HG02852 (cell line): ENCODE measurements around the gene PIPOX.

Experiments used
- ATAC-seq: cut with Tn5 transposase; IDR thresholded peaks from one replicate; pipeline ENCODE4 v1.9.1; 2021; ENCODE audit warnings: mild to moderate bottlenecking, moderate library complexity; ENCODE audit not compliant: unreplicated experiment

PIPOX gene, protein sequence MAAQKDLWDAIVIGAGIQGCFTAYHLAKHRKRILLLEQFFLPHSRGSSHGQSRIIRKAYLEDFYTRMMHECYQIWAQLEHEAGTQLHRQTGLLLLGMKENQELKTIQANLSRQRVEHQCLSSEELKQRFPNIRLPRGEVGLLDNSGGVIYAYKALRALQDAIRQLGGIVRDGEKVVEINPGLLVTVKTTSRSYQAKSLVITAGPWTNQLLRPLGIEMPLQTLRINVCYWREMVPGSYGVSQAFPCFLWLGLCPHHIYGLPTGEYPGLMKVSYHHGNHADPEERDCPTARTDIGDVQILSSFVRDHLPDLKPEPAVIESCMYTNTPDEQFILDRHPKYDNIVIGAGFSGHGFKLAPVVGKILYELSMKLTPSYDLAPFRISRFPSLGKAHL

DNA sequence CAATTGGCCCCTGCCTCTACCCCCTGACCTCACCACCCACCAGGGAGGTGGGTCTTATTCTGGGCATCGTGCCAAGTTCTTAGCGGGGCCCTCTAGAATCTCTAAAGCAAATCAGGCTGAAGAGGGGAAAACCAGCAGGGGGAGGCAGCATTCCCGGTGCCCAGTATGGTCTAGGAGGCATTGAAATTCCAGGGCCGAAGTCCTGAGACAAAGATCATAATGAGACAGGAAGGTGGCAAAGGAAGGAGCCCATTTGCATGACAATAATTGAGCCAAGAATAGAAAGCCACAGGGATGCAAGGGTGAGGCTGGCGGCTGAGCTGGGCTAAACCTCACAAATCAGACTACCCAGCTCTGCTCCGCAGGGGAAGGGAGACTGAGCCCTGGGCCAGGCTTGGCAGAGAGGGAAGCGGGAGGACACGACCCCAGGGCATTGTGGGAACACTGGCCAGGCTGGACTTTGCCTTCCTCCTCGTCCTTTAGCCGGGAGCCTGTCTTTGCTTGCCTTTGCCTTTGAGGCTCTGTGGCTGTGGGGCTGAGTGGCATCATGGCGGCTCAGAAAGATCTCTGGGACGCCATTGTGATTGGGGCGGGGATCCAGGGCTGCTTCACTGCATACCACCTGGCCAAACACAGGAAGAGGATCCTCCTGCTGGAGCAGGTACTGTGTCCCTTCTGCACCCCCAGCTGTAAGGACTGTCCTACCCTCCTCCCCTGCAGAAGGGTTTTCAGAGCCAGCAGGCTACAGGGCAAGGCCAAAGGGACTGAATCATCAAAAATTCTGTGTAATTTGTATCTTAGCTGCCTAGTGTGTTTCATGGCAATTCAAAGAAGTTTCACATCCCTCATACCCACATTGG lies at the start of gene PIPOX:
Gene PIPOX (plus strand): TSS at position 463 of the 860 bp plus-strand sequence. CDS start 85 bp downstream, at position 548.
- ATAC-seq, result no peak

DNA sequence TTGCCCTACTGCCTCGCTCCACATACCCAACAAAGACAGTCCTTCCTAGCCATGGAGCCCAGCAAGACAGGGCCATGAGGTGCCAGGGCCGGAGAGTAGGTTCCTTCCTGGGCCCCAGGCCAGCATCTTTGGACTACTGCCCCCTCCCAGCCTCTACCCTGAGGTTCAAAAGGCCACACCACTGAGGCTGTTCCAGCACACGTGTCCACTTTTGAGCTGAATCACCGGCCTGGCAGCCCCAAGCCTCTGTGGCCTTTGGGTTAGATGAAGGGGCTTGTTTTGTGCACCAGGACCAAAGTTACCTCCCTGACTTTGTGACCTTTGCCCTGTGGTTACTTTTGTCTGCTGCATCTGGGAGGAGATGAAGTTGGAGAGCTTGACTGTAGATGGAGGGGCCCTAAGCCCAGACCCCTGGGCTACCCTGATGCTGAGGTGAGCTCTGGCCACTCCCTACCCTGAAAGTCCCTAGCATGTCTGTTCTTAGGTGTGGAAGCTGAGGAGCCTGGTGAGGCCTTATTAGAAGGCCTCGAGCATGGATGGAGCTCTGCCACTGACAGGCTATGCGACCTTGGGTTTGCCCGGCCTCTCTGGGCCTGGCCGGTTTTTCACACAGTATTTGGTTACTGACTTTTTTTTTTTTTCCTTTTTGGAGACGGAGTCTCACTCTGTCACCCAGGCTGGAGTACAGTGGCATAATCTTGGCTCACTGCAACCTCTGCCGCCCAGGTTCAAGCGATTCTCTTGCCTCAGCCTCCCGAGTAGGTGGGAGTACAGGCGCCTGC lies 49.1 kb upstream of the PIPOX start:
- ATAC-seq, result no peak

DNA sequence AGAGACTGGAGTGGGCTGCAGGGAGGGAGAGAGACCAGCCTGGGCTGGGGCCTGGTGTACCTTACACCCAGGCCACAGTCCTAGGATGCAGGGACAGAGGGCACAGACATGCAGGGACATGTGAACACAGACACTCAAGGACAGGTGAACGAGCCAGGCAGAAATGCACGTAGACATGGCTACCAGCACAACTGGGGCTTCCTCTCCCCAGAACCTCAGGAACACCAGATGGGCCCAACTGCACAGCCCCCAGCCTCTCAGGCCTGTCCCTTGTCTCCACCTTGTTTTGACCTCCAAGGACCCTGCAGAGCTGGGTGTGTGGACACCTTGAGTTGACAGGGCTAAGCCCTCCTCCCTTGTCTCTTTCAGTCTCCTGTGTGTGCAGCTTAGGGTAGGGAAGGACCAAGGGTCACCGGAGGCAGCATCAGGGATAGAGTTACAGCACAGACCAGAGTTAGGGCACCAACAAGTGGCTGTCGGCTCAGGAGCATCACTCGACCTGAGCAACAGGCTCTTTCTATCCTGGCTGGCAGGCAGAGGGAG lies 46.3 kb upstream of the PIPOX start:
- ATAC-seq, result no peak

DNA sequence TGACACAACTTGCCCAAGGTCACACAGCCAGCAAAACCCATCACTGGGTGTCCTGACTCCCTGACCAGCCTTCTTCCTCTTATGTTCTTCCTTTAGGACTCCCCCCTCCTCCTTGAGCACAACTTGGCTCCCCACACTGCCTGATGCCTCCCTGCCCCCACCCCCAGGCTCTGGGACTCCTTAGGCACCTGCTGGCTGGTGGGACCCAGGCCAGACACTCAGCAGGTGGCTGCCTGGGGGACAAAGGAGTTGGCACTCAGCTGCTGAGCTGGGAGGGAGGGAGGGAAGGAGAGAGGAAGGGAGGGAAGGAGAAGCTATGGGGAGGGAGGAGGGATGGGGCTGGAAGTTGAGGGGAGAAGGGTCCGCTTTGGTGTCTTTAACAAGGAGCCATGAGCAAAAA lies 45.1 kb upstream of the PIPOX start:
- ATAC-seq, result no peak

DNA sequence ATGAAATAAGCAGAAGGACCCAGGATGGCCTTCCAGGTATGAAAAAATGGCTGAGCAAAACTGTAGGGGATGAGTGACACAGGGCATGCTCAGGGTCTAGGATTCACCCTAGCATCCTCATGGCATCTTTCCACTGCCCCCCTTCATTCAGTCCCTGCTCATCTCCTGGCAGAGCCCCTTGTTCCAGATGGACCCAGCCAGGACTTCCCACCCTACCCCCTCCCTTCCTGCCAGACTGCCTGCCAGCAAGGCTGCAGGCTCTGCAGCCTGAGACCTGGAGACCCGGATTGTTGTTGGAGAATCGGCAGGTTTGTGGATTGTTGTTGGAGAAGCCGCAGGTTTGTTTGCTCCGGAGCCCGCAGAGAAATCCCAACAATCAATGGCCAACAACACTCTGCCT lies 43.7 kb upstream of the PIPOX start:
- no peak for ATAC-seq

DNA sequence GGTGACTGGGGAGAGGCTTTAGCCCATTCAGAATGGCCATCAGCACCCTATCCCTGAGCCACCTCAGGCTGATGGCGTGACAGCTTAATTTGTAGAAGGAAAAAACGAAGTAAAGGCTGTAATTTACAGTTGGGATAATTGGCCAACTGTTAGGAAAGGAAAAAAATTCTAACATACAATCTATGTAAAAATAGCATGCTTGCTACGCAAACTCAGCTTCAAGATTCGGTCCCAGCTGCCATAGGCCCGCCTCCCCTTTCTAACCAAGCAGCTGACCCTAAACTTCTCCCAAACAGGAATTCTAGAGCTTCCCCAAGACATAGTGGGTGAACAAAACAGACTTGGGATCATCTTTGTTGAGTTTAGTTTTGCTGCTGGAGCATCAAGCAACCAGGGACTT lies 42.0 kb upstream of the PIPOX start:
- ATAC-seq, result no peak

DNA sequence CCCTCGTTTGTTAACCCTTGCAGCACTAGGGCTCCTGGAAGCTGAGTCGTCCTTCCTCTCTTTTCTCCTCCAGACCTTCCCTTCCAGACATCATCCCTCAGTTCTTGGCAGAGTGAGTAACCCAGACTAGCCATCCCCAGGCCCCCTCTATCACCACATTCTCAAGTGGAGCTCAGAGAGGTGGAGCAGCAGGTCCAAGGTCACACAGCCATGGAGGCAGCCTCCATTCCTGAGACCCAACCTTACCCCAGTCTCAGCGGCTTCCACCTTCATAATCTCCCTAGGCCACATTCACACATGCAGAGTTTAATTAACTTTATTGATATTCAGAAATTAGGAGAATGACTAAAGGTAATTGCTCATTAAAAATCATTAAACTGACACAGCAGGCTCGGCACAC lies 40.1 kb upstream of the PIPOX start:
- ATAC-seq, result no peak

DNA sequence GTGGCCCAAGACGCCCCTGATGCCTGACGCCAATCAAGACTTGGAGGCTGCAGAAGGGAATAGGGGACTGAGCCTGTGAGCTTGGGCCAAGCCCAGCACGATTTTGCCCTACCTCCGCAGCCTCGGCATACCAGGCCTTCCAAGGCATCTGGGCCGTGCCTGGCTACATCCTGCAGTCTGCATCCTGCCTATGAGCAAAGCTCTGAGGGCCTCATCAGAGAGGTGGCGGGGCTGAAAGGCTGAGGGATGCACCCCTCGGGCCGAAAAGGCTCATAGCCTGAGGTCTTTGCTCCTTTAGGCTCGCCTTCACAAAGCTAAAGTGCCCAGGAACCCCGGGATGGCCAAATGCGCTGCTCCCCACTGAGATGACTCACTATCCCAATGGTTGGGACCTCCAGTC lies 39.7 kb upstream of the PIPOX start:
- no peak for ATAC-seq

DNA sequence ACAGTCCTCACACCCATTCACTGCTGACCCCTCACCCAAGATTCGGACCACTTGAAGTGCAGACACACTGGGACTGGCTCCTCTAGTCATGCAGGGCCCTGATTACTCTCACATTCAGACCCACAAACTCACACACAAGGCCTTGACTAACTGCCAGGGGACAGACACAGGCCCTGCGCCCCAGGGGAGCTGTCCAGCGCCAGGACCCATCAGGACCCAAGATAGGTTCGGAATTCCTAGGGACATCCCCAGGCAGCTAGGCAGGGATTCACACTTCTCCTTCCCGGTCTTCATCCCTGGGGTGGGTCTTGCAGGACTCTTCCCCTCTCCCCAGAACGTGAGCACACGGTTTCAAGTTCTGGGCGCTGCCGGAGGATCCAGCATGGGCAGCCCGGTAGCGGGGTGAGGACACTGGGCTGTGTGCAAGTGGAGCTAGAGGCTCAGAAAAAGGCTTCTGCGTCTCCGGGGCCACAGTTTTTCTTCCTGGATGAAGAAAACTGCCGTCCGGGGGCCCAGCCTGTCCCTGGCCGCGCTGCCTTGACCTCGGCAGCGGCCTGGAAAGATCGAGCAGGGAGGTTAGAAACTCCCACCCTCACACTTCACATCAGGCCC lies 38.8 kb upstream of the PIPOX start:
- ATAC-seq, result no peak

DNA sequence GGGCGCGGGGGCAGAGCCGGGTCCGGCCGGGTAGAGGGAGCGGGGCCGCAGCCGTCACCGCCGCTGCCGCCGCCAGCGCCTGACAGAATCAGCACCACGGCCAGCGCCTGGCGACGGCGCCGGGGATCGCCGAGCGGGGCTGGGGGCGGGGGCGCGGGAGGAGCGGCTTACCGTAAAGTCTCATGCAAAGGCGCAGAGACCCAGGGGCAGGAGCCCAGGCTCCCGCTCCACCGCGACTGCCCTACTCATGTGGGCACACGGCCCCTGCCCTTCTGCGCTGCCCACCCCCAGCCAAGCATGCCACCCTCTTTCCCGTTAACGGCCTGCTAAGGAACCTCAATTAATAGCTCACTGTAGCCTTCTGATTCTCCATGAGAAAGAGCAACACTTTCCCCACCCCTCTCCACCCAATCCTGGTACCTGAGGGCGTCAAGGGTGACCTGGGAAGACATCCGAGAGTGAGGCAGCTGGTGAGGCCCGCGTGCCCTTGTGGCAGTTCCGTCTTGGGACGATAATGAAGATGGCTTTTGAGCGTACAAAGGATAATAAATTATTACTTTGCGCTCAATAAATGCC lies 36.9 kb upstream of the PIPOX start, which contains the start of gene SEZ6:
Gene SEZ6 (minus strand): TSS at position 98 of the 576 bp plus-strand sequence. CDS start 164 bp downstream, outside the sequence.
- no peak for ATAC-seq

DNA sequence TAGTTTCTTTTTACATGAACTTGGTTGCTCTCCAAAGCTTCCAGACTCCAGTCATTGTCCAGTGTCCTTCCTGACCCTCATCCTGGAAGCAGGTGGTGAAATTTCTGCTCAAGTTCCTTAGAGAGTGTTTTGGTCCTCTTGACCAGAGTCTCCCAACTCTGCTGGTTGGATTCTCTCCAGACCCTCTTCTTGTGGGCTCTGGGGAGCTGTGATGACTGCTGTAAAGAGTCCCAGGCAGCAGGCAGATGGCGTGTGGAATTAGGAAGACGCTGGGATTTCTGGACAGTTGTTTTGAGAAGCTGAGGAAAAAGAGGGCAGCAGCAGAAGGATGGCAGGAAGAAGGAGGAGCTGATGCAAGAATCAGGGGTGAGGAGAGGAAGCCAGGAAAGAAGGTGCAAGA lies 35.5 kb upstream of the PIPOX start:
- ATAC-seq, result no peak

DNA sequence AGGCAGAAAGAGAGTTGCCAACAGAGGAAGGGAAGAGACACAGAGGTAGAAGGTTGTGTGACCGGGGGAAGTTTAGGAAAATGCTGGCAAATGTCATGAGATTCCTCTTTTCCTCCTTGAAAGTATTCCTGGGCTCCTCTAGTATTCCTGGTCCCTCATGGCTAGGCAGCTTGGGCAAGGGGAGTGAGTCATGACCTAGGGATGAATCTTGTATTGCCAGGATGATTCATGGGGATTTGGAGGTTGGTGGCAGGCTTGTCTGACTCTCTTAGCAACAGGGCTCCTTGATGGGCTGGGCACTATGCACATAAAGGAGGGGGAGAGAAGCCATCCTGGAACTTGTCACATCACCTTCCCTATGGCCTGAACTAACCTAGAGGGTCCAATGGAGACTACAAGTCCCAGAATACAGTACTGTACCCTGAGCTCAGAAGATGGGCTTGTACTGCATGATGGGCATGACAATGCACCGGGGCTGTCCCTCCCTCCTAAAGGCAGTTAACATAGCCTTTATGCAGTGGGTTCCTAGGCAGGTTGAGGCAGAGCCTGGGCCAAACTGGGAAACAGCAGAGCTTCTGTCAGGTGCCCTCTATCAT lies 35.0 kb upstream of the PIPOX start:
- ATAC-seq, result no peak

DNA sequence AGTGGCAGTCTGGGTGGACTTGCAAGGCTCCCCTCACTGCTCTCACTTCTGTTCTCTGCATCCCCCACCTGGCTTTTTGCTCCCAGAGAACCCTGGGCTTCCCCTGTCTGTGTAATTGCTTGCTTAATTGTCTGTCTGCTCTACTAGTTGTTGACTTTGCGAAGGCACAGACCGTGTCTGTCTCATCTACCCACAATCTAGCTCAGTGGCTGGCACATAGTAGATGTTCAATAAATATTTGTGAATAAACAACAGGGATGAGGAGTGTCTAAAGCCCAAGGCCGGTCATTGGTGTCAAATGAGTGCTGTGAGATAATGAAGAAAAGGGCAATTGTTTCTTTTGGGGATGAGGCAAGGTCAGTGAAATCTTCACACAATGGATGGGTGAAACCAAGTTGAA lies 34.4 kb upstream of the PIPOX start:
- ATAC-seq, result no peak

DNA sequence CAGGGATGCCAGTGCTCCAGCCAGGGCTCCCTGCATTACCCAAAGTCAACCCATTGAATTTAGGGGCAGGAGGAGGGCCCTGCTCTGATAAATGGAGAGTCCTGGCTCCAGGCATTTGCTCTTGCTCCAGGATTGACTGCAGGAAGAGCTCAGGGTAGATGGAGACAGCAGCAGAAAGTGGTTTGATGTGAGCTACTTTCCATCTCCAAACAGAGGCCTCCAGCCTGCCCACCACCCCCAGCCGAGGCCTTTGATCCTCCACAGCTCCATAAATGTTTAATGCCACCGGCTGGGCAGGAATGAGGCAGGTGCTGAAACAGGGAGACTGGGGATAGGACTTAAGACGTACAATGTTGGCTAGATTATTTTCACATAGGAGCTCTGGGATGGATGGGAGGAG lies 32.8 kb upstream of the PIPOX start:
- ATAC-seq, result no peak

DNA sequence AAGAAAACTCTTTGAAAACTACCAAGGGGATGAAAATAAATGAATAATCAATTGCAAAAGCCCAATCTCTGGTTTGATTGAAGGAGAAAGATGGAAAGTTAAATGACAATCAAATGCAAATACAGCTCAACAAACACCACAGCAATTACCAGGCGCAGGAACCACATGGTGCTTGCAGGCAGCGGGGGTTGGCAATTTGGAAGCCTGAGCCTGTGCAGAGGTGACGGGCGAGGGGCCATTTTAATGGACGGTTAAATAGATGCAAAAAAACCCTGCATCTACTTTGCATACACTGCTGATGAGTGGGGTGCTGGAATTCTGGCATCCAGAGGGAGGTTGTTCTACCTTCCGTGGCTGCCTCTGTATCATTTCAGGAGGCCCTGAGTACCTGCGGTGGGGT lies 32.4 kb upstream of the PIPOX start:
- no peak for ATAC-seq

DNA sequence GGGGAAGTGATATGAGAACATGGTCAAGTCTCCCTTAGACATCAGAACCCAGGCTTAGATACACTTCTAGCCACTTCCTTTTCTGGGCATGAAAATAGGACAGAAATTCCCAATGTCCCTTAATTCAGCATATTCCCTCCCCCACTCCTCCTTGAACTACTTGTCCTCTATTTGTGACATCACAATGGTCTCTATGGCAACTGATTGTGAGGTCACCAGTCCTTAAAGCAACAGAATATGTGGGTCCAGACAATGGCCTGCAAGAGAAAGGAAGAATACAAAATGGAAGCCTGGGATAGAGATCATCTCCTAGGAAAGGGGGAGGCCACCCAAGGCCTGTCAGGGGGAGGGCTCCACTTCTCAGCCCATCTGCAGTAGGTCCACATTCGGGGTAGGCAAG lies 30.4 kb upstream of the PIPOX start:
- no peak for ATAC-seq

DNA sequence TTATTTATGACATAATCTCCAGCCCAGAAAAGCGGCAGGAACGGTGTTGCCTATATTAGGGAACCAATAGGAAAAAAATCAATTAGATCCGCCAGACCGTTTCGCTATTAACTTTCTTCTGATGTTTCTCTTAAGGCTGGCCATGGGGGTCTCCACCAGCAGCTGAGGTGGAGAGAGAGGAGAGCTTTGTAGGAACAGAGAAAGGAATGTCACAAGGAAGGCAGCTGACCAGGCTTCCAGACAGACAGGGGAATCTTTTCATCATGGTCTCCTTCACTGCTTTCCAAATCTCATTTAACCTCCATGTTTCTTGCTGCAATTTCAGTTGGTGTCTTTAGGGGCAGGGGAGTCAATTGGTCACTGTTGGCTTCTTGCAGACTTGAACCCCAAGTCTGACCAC lies 28.2 kb upstream of the PIPOX start:
- ATAC-seq, result no peak

DNA sequence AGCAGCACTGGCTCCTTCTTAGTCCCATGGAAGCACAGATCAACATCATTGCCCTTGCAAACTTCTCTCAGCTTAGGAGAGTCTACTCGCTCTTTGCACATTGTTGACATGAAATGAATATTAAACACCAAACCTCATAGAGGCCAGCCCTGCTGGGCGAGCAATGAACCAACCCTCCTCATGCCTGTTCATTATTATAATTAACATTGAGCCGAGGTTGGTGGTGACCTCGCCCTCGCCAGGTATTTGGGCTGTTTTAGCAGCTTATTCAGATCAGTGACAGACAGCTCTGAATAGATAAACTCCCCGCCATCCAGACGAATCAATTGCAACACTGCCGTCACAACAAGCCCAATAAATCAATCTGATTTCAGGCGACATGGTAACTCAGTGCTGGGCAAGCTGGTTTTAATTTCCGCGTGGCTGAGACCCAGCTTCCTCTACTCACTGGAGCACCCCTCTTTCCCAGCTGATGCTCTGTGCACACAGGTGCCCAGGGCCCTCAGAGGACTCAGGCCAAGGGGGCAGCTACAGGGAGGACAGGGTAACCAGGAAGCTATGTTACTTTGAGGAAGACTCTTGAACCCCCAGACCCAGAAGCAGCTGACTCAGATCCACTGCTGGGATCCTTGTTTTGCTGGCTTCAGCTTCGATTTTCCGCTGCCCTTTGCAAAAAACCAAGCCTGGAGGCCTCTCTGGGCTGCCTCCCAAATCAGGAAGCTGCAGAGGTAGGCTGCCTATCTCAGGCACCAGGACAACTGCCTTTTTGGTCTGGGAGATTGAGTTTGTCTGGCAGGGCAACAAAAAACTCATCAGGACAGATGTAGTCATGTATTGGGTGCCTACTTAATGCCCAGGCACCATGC lies 26.4 kb upstream of the PIPOX start:
- ATAC-seq, result no peak
